Activated effector memory CD4-positive, alpha-beta T cell treated with Interleukin-2 at 50 U/mL for 16 hours (primary cell): ENCODE data around the gene PAX7.

Source experiments
- DNase-seq: peaks from one replicate; pipeline ENCODE4 v3.0.0-alpha.2; 2020

PAX7 gene

DNA sequence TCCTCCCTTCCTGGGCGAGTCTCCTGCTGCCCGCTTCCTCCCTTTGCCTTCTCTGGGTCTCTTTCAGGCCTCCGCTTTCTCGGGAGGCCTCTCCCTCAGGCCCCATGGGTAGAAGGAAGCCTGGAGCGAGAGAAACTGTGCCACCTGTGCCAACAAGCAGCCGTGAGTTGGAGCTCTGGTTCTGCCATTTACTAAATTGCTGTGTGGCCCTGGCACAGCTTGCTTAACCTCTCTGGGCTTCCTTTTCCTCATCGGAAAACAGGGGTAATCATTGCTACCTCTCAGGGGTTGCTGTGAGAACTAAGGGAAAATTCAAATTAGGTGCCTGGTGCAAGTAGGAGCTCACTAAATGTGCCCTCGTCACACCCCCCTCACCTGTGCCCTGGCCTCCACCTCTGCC, 80.4 kb downstream of the PAX7 start:
- no peak for DNase-seq

DNA sequence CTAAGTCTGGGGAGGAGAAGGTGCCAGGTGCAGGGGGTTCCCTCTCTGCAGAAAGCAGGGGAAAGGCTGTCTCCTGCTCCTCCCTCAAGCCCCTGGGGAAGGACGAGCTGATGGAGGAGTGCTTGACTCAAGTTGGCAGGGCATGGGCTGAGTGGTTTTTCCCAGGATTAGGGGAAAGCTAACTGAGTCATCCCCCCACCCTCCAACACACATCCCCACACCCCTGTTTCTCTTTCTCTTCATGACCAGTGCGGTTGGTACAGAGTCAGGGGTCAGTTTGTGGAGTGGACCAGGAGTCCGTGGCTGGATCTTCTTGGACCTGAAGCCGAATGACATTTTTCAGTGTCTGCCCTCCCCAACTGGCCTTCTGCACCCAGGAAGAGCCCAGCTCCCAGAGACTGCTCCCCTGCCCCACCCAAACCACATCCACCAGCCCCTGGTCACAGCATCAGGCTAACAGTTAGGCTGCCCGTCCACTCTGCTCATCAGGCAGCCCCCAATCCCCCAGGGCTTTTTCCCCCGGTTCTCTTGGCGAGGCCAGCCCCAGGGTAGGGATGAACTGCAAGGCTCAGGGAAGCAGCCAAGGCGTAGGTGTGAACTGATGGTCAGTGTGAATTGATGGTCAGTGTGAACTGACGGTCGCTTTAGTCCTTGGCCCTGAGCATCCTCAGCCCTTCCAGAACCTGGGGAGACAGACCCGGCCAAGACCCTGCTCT, 81.0 kb downstream of the PAX7 start:
- no peak for DNase-seq

DNA sequence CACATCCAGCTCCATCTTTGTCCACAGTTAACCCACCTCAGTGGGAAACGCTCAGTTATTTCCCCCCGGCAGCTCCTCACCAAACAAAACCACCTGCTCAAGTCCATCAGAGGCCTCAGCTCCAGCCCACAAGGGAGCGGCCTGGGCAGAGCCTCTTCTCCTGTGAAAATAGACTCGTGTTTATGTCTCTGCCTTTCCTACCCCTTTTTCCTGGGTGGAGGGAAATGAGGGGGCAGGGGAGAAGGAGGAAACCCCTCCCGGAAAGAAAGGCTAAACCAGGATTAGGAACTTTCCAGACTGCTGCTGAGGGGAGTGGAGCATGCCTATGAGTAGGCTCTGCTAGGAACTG, 81.6 kb downstream of the PAX7 start:
- no peak for DNase-seq

DNA sequence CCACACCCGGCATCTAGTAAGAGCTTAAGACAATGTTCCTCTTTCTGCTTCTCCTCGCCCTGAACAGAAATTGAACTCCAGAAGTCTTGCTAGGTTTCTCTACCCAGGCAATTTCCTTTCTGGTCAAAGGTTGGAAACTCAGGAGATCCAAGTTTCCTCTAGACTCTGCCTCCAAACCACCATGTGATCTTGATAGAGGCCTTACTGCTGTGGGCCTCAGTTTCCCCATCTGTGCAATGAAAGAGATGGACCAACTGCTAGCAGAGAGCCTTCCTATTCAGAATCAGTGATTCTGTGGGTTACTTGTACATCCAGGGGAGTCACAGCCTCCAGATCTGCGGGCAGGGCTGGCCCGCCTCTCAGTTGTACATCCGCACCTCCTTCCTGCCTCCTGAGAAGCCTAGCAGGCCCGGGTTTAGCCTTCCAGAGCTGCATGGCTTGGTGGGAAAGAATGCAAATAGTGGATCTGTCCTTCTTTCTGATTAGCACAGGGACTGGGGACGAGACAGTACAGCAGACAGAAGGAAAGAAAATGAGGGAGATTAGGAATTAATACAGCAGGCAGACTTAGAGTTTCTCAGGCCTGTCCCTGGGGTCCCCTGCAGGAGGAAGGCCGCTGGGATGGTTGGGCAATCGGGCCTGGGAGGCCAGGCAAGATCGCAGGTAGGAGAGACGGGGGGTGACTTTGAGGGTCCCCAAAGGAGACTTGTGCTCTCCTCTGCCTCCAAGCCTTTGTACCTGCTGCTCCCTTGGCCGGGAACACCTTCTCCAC, 83.9 kb downstream of the PAX7 start:
- DNase-seq = no peak

DNA sequence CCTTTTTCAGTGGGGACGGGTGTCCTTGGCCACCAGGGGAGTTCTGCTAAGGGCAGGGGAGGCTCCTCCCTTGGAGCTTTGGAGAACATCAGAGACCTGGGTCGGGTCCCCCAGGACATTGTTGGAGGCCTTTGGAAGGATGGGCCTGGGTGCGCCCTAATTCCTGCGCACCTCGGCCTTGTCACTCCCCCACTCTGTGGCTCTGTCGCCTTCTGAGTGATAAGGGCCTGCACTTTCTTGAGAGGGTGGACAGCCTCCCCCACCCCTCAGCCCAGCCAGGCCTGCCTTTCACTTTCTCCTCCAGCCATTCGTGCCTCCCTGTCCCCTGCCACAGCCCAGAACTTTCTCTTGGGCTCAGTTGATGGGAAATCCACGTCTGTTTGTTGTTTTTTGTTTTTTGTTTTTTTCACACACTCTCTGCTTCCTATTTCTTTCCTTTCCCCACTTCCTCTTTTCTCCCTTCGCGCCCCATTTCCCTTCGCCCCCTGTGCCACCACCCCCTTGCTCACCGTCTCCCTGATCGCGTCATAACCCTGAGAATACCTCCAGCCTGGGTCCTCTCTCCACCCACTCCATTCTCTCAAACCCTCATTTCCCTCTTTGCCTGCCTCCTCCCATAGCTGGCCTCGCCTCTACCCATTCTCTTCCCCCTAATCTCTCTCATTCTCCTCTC, 85.6 kb downstream of the PAX7 start:
- DNase-seq = no peak

DNA sequence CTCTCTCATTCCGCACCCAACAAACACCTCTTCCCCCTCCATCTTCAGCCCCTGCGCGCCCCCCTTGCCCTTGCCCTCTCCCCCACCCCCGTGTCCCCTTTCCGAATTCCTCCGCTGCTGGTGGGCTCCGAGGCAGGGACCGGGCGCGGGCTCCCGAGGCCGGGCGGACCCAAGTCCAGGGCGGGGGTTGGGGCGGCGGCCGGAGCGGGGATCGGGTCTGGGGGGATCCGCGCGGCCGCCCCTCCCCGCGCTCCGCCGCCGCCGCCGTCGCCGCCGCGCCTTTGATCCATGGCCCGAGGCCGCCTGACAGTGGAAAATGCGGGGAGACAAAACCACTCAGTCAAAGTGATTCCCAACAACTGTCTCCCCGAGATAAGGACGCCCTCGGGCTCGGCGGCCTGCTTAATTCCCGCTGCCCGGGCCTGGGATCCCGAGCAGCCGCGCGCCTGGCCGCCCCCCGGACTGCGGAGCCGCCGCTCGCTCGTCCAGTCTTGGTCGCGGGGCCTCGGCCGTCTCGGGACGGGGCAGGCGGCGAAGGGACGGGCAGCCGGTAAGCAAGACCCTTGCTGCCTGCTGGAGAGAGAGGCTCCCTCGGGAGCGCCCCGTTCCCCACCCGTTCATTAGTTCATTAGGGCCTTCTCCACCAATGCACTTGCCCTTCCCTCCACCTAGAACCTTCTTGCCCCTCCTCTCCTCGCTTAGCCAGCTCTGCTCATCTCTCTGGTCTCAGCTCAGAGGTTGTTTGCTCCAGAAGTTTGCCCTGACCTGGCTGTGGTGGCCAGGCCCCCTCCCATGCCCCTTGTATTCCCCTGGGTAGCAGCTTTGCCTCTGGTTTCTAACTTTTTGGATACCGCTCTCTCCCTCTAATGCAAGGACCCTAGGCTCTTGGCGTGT, 86.4 kb downstream of the PAX7 start:
- DNase-seq = no peak

DNA sequence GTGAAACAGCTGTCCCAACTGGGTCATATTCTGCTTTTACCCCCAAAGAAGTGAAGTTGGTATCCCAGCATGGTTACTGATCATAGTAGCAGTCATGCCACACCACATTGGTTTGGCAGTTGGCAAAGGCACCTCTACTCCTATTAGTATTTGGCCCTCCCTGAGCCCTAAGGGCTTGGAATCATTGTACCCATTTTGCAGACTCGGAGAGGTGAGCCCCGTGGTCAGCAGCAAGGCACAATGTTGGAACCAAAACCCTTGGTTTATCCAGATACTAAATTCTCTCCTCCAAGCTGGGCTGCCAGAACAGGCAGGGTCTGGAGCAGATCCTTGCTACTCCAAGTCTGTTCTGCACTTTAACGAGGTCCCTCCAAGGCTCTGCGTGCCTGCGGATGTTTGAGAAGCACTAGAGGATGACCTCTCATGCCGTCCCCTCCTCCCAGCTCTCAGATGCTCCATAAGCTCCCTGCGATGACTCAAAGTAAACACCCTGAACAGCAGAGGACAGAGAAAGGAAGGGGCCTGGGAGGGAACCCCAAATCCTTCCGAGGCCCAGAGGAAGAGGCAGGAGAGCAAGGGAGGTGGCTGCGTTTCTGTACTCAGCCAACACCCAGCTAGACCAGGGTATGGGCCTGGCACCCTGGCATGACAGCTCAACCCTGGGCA, 89.3 kb downstream of the PAX7 start:
- no peak for DNase-seq

DNA sequence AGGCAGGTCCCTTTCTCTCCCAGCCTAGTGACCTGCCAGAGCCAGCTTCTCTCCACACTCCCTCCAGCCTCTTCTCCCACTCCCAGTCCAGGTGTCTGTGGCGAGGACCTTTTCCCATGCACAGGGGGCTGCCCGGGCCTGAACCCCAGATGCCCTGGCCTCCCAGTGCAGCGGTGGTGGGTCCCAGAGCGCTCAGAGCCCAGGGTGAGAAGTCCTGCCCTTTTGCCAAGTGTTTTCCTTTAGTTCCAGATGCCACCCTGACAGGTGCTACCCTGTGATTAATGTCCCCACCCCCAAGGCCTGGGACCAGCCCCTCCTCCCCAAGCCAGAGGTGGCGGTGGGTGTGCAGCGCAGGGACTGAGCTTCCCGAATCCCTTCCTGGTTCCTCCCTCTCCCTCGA, 90.4 kb downstream of the PAX7 start:
- DNase-seq = no peak

DNA sequence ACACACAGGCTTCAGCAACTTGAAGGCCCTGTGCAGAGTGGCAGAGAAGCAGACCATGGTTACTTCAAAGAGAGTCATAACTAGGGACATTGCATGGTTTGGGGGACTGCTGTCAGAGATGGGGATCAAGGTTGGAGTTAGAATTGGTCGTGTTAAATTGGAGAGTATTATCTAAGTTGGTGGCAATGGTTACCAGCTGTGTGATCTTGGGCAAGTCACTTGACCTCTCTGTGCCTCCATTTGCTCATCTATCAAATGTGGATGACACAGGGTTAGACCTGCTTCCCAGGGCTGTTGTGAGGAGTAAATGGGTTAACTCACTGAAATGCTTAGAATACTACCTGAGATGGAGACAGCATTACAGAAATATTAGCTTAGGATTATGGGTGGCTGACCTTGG, 91.1 kb downstream of the PAX7 start:
- DNase-seq = no peak

DNA sequence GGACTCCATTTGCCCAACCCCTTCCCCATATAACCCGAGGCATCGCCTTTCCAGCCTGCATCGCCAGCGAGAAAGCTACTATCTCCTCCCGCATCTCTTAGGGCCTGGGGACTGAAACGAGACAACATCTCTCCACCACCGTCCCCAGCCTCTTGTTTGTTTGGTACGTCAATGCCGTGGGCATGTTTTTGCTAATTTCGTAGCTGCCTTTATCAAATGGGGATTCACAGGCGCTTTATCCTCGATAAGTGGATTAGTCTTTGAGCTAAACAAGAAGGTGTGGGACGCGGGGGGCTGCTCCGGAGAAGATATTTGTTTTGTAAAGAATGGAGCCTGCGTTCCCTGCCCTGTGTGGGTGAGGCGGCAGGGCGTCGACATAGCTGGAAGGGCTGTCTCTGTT, 91.6 kb downstream of the PAX7 start:
- DNase-seq = no peak

DNA sequence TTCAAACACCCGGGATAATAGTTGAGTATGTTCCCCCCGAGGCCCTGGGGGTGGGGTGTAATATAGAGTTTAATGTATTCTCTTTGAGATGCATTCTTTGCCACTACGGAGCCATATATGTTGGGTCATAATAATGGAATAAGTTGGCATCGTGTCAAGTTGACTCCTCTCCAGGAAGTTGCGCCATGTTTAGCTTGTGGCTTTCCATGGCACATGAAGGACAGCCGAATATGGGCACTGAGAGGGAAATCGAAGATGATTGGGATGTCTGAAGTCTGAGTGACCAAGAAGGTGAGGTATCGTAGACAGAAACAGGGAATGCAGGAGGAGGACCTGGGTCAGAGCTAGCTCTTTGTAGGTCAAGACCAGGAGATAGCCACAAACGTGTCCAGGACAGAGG, 92.6 kb downstream of the PAX7 start:
- DNase-seq = no peak

DNA sequence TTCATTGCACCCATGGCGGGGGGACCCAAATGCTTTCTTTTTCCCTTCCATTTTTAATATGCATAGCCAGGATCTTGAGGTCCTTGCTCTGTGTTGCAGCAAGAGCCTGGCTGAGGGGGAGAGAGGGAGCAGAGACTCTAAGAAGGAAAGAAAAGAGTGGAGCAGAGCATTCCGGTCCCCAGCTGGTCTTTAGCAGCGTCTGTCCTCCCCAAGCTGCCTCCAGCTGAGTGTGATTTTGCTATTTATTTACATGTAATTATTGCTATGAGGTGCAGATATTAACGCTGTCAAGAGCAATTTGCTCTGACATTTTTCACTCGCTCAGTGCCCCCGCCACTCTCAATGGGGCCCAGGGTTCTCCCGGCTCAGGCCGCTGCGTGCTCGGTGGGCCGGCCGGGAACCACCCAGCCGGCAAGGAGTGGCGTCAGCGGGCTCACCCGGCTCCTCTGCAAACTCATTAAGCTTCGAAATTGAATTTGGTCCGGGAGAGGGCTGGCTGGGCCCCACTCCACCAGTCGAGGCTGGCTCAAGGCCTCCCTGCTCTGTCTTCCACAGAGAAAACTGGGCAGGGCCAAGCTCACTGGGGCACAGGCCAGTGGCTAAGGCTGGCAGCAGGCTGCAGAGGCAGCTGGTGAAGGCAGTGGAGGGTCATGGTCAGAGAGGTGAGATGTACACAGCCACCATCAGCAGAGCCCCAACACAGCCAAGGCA, 93.2 kb downstream of the PAX7 start:
- no peak for DNase-seq

DNA sequence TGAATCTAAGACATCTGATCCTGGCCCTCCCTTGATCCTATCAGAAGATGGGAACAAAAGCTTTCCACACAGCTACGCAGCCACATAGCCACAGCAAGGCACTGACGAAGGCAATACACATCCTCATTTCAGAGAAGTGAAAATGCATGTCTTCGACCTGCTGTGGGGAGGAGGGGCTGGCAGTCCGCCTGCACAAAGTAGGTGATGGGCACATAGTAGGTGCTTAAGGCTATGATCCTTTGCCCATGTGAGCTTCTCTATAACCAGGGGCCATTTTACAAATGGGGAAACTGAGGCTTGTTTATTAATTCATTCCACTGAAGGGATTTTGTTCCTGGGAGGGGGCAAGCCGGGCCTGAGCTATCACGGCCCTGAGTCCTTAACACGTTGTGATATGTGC, 94.2 kb downstream of the PAX7 start:
- DNase-seq = no peak

DNA sequence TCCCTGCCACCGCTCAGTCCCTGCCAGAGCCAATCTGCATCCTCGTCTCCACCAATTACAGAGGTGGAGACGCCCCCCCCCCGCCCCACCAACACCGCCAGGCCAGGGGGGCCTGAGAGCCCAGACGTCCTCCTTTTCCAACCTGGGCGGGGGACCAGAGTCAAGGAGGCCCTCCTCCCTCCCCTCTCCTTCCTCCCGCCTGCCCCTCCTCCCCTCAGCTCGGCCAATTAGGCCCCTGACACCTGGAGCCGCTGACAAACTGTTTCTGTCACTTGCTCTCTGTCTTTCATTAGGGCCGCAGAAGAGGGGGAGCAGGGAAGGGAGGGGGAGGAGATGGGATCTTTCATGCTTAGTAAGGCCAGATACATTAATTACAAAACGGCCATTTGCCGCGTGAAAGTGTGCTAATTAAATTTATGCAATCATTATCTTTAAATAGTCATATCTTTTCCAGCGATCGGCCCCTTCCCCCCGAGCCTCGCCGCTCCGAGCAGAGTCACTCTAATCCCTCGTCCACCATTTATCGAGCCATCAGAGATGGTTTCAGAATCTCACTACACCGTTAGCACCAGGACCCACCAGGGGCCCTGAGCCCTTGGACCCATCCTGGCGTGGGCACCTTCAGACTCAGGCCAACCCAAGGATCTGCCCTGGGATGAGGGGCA, 94.7 kb downstream of the PAX7 start:
- DNase-seq = no peak

DNA sequence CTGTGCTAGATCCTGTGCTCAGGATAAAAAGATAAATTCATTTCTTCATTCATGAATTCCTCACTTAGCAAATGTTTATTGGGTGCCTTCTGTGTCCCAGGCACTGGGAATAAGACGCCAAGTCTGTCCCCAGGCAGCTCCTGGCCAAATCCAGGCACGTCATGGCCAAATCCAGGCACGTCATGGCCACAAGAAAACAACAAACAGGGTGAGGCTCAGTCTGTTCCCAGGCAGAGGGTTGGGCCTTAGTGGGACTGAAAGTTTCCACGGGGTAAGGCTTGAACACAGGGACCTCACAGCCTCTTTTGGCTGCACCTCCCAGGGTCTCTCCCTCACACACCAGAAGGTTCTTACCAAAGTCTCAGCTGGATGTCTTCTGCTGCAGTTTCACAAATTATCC, 95.7 kb downstream of the PAX7 start:
- DNase-seq = no peak

DNA sequence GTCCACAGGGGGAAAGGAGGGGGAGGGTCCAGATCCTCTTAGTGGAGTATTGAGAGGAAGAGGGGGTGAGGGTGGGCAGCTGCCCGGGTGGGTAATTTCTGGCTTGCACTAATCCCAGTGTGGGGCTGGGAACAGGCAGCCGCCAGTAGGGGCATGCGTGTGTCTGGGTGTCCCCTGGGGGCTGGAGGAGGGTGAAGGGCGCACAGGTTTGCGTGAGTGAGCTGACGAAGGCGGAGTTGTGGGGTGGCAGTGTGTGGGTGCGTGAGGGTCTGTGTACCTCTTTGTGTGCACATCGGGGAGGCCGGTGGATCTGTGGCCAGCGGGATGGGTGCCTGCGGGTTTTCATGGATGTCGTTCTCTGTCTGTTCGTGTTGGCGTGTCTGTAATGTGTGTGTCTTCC, 97.3 kb downstream of the PAX7 start:
- DNase-seq = no peak

DNA sequence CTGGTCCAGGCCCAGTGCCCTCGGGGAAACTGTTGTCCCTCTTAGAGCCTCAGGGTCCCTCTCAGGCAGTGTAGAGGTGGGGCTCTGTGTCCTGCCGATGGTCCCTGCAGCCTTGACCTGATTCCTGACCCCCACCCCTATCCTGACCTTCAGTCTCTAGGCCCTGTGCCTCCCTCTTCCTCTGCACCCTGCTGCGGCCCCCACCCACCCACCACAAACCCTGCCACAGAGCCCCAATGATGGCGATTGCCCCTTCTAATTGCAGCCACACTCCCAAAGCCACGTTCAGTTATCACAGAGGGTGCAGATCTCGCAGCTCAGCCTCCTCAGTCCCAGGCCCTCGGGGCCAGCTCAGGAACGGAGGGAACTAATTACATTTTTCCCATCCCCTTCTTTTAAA, 99.7 kb downstream of the PAX7 start:
- DNase-seq = no peak

DNA sequence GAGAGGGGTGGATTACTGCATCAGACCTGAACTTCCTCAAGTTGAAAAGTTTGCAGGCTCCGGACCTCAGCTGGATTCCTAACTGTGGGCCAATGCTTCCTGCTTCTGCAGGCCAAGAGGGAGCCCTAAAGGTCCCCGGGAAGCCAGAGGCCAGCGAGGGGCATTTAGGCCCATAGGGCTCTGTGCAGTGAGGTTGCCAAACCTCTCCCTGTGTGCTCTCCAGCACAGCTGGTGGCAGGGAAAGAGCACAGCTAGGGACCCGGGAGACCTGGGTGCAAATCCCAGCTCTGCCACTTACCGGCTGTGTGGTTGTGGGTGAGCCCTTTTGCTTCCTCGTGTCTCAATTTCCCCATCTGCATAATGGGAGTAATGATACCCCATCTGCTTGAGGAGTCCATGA, 100.5 kb downstream of the PAX7 start:
- DNase-seq = no peak

DNA sequence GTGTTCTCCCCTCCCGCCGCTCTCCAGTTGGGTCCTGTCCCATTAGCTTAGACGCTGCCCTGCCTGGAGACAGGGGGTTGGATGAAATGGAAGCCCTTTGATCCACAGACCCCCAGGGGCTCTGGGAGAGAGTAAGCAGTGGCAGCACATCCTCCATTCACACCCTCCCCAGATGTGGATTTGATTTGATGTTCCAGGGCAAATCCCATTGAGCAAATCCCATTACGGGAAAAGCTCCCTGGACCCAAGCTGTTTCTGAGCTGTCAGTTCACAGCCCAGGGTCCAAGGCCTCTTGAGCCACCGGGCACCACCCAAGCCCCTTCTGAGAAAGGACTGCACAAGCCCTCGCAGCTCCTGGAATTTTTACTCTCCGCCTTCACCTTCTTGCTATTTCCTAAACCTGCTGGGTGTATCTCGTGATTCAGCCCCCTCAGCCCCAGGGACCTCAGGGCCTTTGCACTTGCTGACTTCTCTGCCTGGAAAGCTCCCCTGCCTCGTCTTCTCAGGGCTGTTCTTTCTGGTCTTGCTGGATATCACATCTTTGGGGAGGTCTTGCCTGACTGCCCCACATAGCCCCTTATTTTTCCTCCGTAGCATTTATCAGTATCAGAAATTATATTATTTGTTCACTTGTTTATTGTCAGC, 101.1 kb downstream of the PAX7 start:
- no peak for DNase-seq

DNA sequence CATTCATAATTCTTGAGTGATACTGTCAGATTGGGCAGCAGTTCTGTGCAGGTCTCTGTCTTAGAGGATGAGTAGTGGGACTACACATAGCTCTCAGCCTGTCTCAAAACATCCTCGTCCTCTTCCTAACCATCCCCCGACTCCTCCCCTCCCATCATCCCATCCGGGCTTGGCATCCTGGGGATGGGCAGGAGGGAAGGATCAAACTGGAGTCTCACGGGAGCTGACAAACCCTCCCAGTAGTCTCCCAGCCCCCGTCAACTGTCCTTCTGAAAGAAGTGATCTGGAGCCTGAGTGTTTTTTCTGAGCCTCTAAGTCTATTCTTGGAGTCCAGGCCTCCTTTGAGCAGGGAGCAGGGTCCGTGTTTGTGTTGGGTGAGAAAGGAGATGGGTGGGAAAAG, 102.0 kb downstream of the PAX7 start:
- no peak for DNase-seq

DNA sequence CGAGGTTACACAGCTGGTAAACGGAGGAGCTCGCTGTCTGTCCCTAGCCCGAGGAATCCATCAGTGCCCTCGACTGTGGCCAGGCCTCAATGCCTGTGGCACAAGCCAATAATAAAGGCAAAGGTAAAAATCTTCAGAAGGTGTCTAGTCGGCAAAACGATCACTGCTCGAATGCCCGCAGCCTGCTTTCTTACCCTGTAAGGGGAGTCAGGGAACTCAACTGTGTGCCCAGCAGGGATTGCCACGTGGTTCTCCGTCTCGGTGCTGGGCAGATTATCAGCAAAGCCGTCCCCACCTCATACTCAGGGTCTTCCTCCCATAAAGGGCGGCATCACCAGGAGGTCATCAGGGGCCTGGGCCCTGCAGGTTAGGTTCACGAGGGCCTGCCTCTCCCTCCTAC, 103.4 kb downstream of the PAX7 start:
- DNase-seq = no peak
